HG03159 (cell line): ENCODE measurements around the gene CYP2C18.
"Not testable (repeated sequence)": the region's sequence is repeated elsewhere in the genome, so short reads cannot be mapped to it uniquely, and the experiment has no call there.

ENCODE experiments used
- ATAC-seq: cut with Tn5 transposase; IDR thresholded peaks from one replicate; pipeline ENCODE4 v1.9.1; 2021; ENCODE audit warnings: mild to moderate bottlenecking, moderate library complexity; ENCODE audit not compliant: unreplicated experiment

CYP2C18 gene

GRCh38 chr10:94683214-94684054 is at the start of gene CYP2C18:
Gene CYP2C18, plus strand, starts transcription at chr10:94683729. Its CDS starts 91 bp downstream, at chr10:94683820.
- ATAC-seq, result no peak

GRCh38 chr10:94638097-94638496 is 45.4 kb upstream of the CYP2C18 start:
- ATAC-seq, result not testable (repeated sequence)

GRCh38 chr10:94639902-94640301 is 43.6 kb upstream of the CYP2C18 start:
- ATAC-seq, result no peak

- no peak for ATAC-seq
These were observed 43.0 kb upstream of the CYP2C18 start for GRCh38 chr10:94640562-94640961.

GRCh38 chr10:94641480-94641879 is 42.0 kb upstream of the CYP2C18 start:
- no peak for ATAC-seq

GRCh38 chr10:94644352-94644751 is 39.2 kb upstream of the CYP2C18 start:
- no peak for ATAC-seq

- peak; percentile 91 for ATAC-seq
These were observed 38.2 kb upstream of the CYP2C18 start for GRCh38 chr10:94645285-94645684.

GRCh38 chr10:94655201-94655600 is 28.3 kb upstream of the CYP2C18 start:
- not testable (repeated sequence) for ATAC-seq

- ATAC-seq, result not testable (repeated sequence)
These were observed 20.5 kb upstream of the CYP2C18 start for GRCh38 chr10:94663061-94663460.

GRCh38 chr10:94666391-94667102 is 17.0 kb upstream of the CYP2C18 start:
- no peak for ATAC-seq

- ATAC-seq, result no peak
These were observed 9.8 kb upstream of the CYP2C18 start for GRCh38 chr10:94673614-94674321.

- ATAC-seq, result no peak
These were observed 7.0 kb upstream of the CYP2C18 start for GRCh38 chr10:94676496-94676895.

GRCh38 chr10:94677691-94678090 is 5.8 kb upstream of the CYP2C18 start:
- ATAC-seq, result no peak

GRCh38 chr10:94678475-94678874 is 5.1 kb upstream of the CYP2C18 start:
- no peak for ATAC-seq

GRCh38 chr10:94680544-94680943 is 3.0 kb upstream of the CYP2C18 start:
- peak; percentile 62 for ATAC-seq

- not testable (repeated sequence) for ATAC-seq
These were observed 893 bp upstream of the CYP2C18 start for GRCh38 chr10:94682636-94683035.

GRCh38 chr10:94687625-94688248 is 4.2 kb downstream of the CYP2C18 start:
- no peak for ATAC-seq

GRCh38 chr10:94706089-94706488 is 22.6 kb downstream of the CYP2C18 start:
- no peak for ATAC-seq

- ATAC-seq, result no peak
These were observed 27.0 kb downstream of the CYP2C18 start for GRCh38 chr10:94710578-94710977.

- no peak for ATAC-seq
These were observed 42.3 kb downstream of the CYP2C18 start for GRCh38 chr10:94725871-94726270.

- ATAC-seq, result no peak
These were observed 51.7 kb downstream of the CYP2C18 start for GRCh38 chr10:94735197-94735596.
